LNCAP (cell line): Measurements from ENCODE around the gene KLF7.

ENCODE experiments used
- TF ChIP-seq, protein P1 (sequence below): fragments of 450-650 bp; IDR thresholded peaks from 2 replicates; pipeline ENCODE4 v1.5.1; 2017; ENCODE audit warnings: mild to moderate bottlenecking

KLF7 gene

DNA sequence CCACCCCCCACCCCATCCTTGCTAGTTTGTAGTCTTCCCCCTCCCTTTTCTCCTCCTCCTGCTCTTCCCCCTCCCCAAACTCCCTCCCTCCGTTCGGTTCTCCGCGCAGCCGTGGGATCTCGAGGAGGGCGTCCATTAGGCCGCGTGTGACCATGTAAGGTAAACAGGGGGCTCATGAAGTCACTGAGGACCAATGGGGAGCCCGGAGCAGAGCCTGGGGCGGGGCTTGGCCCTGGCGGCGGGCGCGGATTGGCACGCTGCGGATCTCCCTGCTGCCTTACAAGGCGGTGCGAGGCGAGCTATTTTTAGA, 246 bp upstream of the KLF7 start:
- TF ChIP-seq, protein P1, sequence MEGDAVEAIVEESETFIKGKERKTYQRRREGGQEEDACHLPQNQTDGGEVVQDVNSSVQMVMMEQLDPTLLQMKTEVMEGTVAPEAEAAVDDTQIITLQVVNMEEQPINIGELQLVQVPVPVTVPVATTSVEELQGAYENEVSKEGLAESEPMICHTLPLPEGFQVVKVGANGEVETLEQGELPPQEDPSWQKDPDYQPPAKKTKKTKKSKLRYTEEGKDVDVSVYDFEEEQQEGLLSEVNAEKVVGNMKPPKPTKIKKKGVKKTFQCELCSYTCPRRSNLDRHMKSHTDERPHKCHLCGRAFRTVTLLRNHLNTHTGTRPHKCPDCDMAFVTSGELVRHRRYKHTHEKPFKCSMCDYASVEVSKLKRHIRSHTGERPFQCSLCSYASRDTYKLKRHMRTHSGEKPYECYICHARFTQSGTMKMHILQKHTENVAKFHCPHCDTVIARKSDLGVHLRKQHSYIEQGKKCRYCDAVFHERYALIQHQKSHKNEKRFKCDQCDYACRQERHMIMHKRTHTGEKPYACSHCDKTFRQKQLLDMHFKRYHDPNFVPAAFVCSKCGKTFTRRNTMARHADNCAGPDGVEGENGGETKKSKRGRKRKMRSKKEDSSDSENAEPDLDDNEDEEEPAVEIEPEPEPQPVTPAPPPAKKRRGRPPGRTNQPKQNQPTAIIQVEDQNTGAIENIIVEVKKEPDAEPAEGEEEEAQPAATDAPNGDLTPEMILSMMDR, result no peak

DNA sequence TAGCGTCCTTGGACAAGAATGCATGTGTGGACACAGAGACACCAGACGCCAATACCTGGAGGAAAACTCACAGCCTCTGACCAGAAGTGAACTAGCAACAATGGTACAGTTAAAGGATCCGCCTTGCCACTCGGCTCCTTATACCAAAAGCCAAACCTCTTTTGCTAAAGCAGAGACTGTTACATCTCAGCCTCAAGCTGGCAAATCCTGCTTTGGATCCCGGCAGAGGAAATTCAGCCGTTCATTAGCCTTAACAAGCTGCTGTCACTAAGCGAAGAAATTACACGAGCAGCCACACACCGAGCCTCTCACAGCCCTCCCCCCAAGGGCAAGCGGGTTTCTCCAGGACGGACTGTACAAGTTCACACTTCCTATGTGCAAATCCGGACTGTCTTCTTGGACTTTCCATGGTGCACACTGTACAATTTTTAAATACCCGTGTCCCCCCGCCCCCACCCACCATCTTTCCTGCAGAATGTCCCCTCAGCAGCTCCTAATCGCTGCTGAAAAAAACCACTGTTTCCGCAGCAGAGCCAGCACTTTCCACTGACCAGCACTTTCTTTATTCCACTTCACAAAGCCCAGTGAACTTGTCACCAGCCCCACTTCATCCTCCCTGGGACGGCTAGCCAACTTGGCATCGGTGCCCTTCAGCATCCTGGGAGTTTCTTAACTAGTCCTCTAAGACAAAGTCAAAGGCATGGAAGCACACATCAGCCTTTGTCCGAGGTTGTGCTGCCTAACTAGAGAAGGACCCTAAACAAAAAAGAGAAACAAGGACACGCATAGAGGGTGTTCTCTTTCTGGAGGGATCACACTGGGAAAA, 1.5 kb downstream of the KLF7 start:
- TF ChIP-seq, protein P1, result no peak

DNA sequence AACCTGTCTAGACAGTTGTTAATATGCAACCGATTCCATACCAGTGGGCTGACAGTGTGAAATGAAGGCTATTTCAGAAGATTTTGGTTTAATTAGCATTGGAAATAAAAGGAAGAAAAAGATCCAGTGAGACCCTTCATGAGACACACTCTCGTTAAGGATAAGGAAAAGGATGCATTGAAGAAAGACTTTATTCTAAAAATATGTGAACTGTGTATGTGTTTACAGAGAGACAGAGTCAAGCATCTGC, 2.1 kb downstream of the KLF7 start:
- TF ChIP-seq, protein P1, result no peak

DNA sequence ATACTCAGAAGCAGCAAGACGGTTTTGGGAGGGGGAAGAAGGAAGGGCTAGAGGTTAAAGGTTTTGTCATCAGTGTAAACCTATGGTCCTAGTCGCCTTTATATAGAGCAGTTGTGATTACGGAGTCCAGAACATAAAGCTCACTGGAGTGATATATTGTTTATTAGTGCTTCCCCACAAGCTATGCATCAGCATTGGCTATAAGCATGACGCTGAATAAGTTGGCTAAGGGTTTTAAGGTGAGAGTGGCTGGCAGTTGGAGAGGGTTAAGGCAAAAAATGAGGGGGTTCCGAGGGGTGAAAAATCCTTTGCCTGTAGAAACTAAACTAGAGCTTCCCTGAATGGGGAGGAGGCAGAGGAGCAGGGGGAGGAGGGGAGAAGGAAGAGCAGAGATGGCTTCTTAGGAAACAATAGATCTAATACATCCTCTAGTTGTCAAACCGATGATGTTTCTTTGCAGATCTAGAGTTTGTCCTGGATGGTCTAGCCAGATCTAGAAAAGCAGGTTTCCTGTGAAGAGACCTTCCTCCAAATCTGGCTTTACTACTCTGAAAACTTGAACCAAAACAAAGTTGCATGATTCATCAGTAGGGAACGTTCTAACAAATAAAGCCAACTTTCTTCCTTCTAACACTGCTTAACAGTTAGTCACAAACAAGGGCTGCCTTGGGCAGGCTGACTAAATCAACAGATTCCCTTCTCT, 2.5 kb downstream of the KLF7 start:
- TF ChIP-seq, protein P1, result no peak

DNA sequence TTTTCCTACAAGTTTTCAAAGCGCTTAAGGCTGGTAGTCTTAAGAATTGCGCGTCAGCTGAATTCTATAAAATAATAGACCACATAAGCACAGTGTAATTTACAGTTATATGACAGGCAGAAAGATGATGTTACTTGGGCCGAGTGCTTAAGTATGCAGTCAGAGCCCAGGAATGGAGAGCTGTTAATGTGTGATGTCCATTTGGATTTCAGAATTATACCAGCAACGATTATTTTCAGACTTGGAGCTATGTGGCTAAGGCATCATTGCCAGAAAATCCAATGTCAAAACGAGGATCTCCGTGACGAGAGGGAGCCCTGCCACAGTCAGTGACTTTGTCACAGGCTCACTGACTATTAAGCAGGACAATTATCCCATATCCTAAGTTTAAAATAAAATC, 3.4 kb downstream of the KLF7 start:
- TF ChIP-seq, protein P1, result no peak

DNA sequence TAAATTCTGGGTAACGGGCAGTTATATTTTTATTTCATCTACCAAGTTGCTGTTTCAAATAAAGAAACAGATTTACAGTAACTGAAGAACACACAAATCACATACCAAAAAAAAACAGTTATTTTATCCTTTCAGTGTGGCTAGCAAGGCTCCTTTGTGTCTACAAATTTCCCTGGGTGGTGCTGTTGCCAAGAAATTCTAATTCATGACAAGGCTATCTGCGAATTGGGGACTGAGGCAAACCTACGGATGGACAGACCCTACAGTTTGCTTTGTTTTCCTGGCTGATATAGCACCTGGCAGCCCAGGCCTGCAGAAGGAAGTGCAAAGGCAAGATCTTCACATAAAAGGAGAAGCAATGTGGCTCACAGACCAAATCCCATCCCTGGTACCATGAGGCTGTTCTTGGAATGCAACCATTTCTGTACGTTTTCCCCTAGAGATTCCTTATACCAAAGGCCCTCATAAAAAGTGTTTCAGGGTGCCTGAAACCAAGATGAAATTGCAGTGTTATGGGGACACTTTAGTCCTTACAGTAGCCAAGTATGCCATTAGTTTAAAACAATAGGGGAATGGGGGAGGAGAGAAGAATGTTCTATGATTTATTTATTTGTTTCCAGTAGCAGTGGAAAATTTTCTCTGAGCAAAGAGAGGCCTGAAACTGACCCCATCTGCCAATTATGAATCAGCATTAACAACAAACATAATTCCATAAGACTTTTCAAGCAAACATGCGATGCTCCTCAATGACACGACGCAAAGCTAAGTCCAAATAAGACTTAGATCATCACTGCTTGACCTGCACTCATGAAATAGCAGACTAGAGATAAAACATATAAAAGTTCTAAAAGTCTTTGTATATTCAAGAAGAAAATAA, 4.3 kb downstream of the KLF7 start:
- TF ChIP-seq, protein P1, result no peak

DNA sequence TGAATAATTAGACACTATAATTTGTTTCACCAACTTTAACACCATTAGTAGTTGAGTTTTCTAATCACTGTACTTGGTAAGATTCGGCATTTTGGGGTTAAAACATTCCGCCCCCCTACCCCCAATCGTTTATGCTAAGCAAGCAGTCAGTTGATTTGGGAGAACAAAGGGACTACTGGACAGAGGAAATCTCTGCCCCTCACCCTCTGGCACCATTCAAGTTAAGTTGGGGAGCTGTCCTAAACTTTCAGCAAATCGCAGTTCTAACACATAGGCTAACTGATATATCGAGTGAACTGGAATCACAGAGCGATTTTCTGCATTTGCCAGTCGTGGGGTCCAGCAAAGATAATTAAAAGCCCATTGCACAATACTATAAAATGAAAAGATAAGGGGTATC, 5.6 kb downstream of the KLF7 start:
- TF ChIP-seq, protein P1, result no peak
